NT2/D1 (cell line): Measurements from ENCODE around the gene SARNP.

ENCODE experiments used
- DNase-seq: peaks from one replicate; pipeline ENCODE4 v3.0.0-alpha.2; 2011; ENCODE audit warnings: low read depth, low spot score
- H3K27me3 ChIP-seq: 2 replicates; pipeline ENCODE4 v1.6.0; 2011; ENCODE audit warnings: mild to moderate bottlenecking; ENCODE audit not compliant: insufficient read length, insufficient read depth
- H3K36me3 ChIP-seq: 2 replicates; pipeline ENCODE4 v1.6.1; 2011; ENCODE audit warnings: mild to moderate bottlenecking, low read length, mixed read lengths; ENCODE audit not compliant: insufficient read depth, insufficient read length
- H3K4me1 ChIP-seq: 2 replicates; pipeline ENCODE4 v1.5.1; 2011; ENCODE audit not compliant: insufficient read depth, insufficient read length
- H3K4me3 ChIP-seq: 2 replicates; pipeline ENCODE4 v1.5.1; 2011; ENCODE audit warnings: low read depth; ENCODE audit not compliant: insufficient read length
- H3K9ac ChIP-seq: 2 replicates; pipeline ENCODE4 v1.6.0; 2011; ENCODE audit warnings: low read depth; ENCODE audit not compliant: insufficient read length
- H3K9me3 ChIP-seq: 2 replicates; pipeline ENCODE4 v1.5.1; 2011; ENCODE audit warnings: mild to moderate bottlenecking, low read length; ENCODE audit not compliant: insufficient read depth
- SUZ12 ChIP-seq: IDR thresholded peaks from 2 replicates; pipeline ENCODE4 v1.6.1; 2011; ENCODE audit not compliant: insufficient read length, insufficient read depth; ENCODE audit errors: extremely low read depth
- YY1 ChIP-seq: IDR thresholded peaks from 2 replicates; pipeline ENCODE4 v1.6.1; 2011; ENCODE audit not compliant: insufficient read length, insufficient read depth
- ZNF274 ChIP-seq: IDR thresholded peaks from 2 replicates; pipeline ENCODE4 v1.6.1; 2011; ENCODE audit warnings: mild to moderate bottlenecking, low read depth, low read length

Gene SARNP

GRCh38 chr12:55745361-55746173 lies 72.0 kb downstream of the SARNP start:
- Histone ChIP-seq H3K4me1 (peaks cover 12% of the 10 kb centered on the region), H3K9ac (peak overlapping the region; percentile 98), H3K36me3 (peaks cover 26% of the 10 kb centered on the region), H3K27me3 (peaks cover 3% of the 10 kb centered on the region), H3K4me3 (peak overlapping the region; percentile 98), H3K9me3 (no peaks in the 10 kb centered on the region)
- DNase-seq = peak; percentile 96
- TF ChIP-seq ZNF274 = no peak
- TF ChIP-seq YY1 = no peak
- TF ChIP-seq SUZ12 = no peak

- Histone ChIP-seq H3K36me3 (peaks cover 17% of the 10 kb centered on the region), H3K9ac (peak overlapping the region; percentile 98), H3K27me3 (peaks cover 3% of the 10 kb centered on the region), H3K9me3 (no peaks in the 10 kb centered on the region), H3K4me1 (peaks cover 12% of the 10 kb centered on the region), H3K4me3 (peak overlapping the region; percentile 98)
- no peak for DNase-seq
- no peak for TF ChIP-seq ZNF274
- no peak for TF ChIP-seq YY1
- no peak for TF ChIP-seq SUZ12
Observed at GRCh38 chr12:55744340-55745030, 73.0 kb downstream of the SARNP start.

- Histone ChIP-seq H3K4me3 (peak overlapping the region; percentile 98), H3K4me1 (peaks cover 12% of the 10 kb centered on the region), H3K27me3 (peaks cover 3% of the 10 kb centered on the region), H3K36me3 (peaks cover 9% of the 10 kb centered on the region), H3K9me3 (no peaks in the 10 kb centered on the region), H3K9ac (peak overlapping the region; percentile 98)
- no peak for DNase-seq
- TF ChIP-seq YY1 (no peak), SUZ12 (no peak), ZNF274 (no peak)
Observed at GRCh38 chr12:55743406-55744339, 73.9 kb downstream of the SARNP start.

GRCh38 chr12:55742719-55743405 lies 74.7 kb downstream of the SARNP start, which contains the start of gene GDF11:
Gene GDF11, plus strand, starts transcription at chr12:55743122. Its CDS starts 195 bp downstream, at chr12:55743317.
- TF ChIP-seq SUZ12 = no peak
- no peak for TF ChIP-seq YY1
- TF ChIP-seq ZNF274 = no peak
- H3K9me3 ChIP-seq = no peaks in the 10 kb centered on the region
- peak within 1 kb of the TSS; percentile 98 for H3K4me3 ChIP-seq
- H3K9ac ChIP-seq = peak within 1 kb of the TSS; percentile 98
- peaks cover 3% of the 10 kb centered on the region for H3K27me3 ChIP-seq
- H3K4me1 ChIP-seq = peaks cover 8% of the 10 kb centered on the region
- DNase-seq = no peak
- peaks cover under 1% of the 10 kb centered on the region for H3K36me3 ChIP-seq

- Histone ChIP-seq H3K9ac (peak overlapping the region; percentile 23), H3K9me3 (no peaks in the 10 kb centered on the region), H3K27me3 (peaks cover 3% of the 10 kb centered on the region), H3K36me3 (no peaks in the 10 kb centered on the region), H3K4me3 (peak overlapping the region; percentile 16), H3K4me1 (peaks cover 5% of the 10 kb centered on the region)
- no peak for DNase-seq
- no peak for TF ChIP-seq SUZ12
Observed at GRCh38 chr12:55741931-55742680, 75.4 kb downstream of the SARNP start.

- no peaks in the 10 kb centered on the region for H3K9me3 ChIP-seq
- no peak overlapping the region for H3K9ac ChIP-seq
- no peaks in the 10 kb centered on the region for H3K36me3 ChIP-seq
- peaks cover 3% of the 10 kb centered on the region for H3K4me1 ChIP-seq
- peaks cover 3% of the 10 kb centered on the region for H3K27me3 ChIP-seq
- H3K4me3 ChIP-seq = no peak overlapping the region
- TF ChIP-seq YY1 (no peak), ZNF274 (no peak), SUZ12 (no peak)
- DNase-seq = no peak
Observed at GRCh38 chr12:55739025-55739378, 78.5 kb downstream of the SARNP start.
